OCI-LY7 (cell line): ENCODE results near the gene RYK.

Source experiments
- EZH2phosphoT487 ChIP-seq: fragments of 200-600 bp; sonication (generic); IDR thresholded peaks from 2 replicates; pipeline ENCODE4 v1.6.1; 2018; ENCODE audit warnings: low read depth, borderline replicate concordance, mild to moderate bottlenecking, mixed run types, antibody characterized with exemption, low read length, moderate library complexity, mixed read lengths
- TF ChIP-seq, protein P1 (sequence below): fragments of 200-600 bp; sonication (generic); conservative IDR thresholded peaks from 2 replicates; pipeline ENCODE4 v1.5.1; 2014; ENCODE audit warnings: mild to moderate bottlenecking, antibody characterized with exemption, low read length, moderate library complexity, mixed read lengths

DNA sequence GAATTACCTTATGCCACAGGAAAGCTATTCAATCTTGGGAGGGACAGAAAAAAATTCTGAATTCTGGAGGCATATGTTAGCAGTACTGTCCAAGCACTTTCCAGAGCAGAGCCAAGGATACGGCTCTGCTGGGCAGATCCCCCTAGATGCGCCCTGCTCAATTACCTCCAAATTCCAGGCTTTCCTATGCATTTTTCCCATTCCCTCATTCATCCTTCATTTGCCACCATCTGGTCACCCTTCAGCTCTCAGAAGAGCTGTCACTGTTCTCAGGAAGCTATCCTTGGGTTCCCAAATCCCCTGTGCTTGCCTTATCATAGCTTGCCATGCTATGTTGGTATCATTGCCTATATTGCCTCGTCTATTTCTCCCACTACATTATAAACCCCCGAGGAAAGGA lies 45.2 kb downstream of the RYK start:
- TF ChIP-seq, protein P1, sequence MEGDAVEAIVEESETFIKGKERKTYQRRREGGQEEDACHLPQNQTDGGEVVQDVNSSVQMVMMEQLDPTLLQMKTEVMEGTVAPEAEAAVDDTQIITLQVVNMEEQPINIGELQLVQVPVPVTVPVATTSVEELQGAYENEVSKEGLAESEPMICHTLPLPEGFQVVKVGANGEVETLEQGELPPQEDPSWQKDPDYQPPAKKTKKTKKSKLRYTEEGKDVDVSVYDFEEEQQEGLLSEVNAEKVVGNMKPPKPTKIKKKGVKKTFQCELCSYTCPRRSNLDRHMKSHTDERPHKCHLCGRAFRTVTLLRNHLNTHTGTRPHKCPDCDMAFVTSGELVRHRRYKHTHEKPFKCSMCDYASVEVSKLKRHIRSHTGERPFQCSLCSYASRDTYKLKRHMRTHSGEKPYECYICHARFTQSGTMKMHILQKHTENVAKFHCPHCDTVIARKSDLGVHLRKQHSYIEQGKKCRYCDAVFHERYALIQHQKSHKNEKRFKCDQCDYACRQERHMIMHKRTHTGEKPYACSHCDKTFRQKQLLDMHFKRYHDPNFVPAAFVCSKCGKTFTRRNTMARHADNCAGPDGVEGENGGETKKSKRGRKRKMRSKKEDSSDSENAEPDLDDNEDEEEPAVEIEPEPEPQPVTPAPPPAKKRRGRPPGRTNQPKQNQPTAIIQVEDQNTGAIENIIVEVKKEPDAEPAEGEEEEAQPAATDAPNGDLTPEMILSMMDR, result no peak
- TF ChIP-seq EZH2phosphoT487, result no peak
